Stimulated activated memory B cell treated with anti-CD40 and anti-IgM and Interleukin-4, amounts not matched to agents 10 μg/mL and 1 μg/mL and 100 μg/mL, for 72 hours (primary cell): ENCODE measurements around the gene KDM1B.

Experiments
- ATAC-seq: fragments of 150-1000 bp; cut with Tn5 transposase; 2 replicates; pipeline ENCODE4 v1.10.0; 2021
- H3K27ac Mint-ChIP-seq: one replicate; pipeline ENCODE4 v1.8.0; 2022; ENCODE audit warnings: mild to moderate bottlenecking, mixed read lengths
- H3K27me3 Mint-ChIP-seq: one replicate; pipeline ENCODE4 v1.8.0; 2022; ENCODE audit warnings: mixed read lengths
- H3K36me3 Mint-ChIP-seq: one replicate; pipeline ENCODE4 v1.8.0; 2022; ENCODE audit warnings: mixed read lengths
- H3K4me1 Mint-ChIP-seq: one replicate; pipeline ENCODE4 v1.8.0; 2022; ENCODE audit warnings: mixed read lengths
- H3K4me3 Mint-ChIP-seq: one replicate; pipeline ENCODE4 v1.8.0; 2022; ENCODE audit warnings: mild to moderate bottlenecking, moderate library complexity, mixed read lengths
- H3K9me3 Mint-ChIP-seq: one replicate; pipeline ENCODE4 v1.8.0; 2022; ENCODE audit warnings: mixed read lengths

The KDM1B gene

GRCh38 chr6:18155150-18155863 is at the start of gene KDM1B:
KDM1B (plus strand) TSS chr6:18155422; CDS start chr6:18159896, 4,474 bp downstream.
- peaks cover 11% of the 10 kb centered on the region for H3K36me3 Mint-ChIP-seq
- no peaks in the 10 kb centered on the region for H3K27me3 Mint-ChIP-seq
- H3K4me1 Mint-ChIP-seq: peaks cover 24% of the 10 kb centered on the region
- H3K4me3 Mint-ChIP-seq: peak within 1 kb of the TSS; percentile 99
- H3K27ac Mint-ChIP-seq: peak within 1 kb of the TSS; percentile 89
- H3K9me3 Mint-ChIP-seq: no peaks in the 10 kb centered on the region
- ATAC-seq: peak; percentile 96

GRCh38 chr6:18107061-18107460 is 48.2 kb upstream of the KDM1B start:
- no peaks in the 10 kb centered on the region for H3K4me1 Mint-ChIP-seq
- H3K4me3 Mint-ChIP-seq: no peak overlapping the region
- no peak for ATAC-seq
- no peak overlapping the region for H3K27ac Mint-ChIP-seq
- H3K36me3 Mint-ChIP-seq: peaks cover 16% of the 10 kb centered on the region
- H3K9me3 Mint-ChIP-seq: peaks cover 13% of the 10 kb centered on the region
- H3K27me3 Mint-ChIP-seq: peaks cover 22% of the 10 kb centered on the region

GRCh38 chr6:18110162-18110561 is 45.1 kb upstream of the KDM1B start:
- H3K27ac Mint-ChIP-seq: no peak overlapping the region
- H3K4me1 Mint-ChIP-seq: no peaks in the 10 kb centered on the region
- H3K4me3 Mint-ChIP-seq: no peak overlapping the region
- peaks cover 19% of the 10 kb centered on the region for H3K27me3 Mint-ChIP-seq
- H3K36me3 Mint-ChIP-seq: peaks cover 16% of the 10 kb centered on the region
- peaks cover 15% of the 10 kb centered on the region for H3K9me3 Mint-ChIP-seq
- ATAC-seq: no peak

GRCh38 chr6:18115356-18115755 is 39.9 kb upstream of the KDM1B start:
- H3K27me3 Mint-ChIP-seq: peaks cover 9% of the 10 kb centered on the region
- ATAC-seq: no peak

GRCh38 chr6:18117136-18117535 is 38.1 kb upstream of the KDM1B start:
- no peak overlapping the region for H3K27ac Mint-ChIP-seq
- H3K27me3 Mint-ChIP-seq: peaks cover 9% of the 10 kb centered on the region
- peaks cover 2% of the 10 kb centered on the region for H3K9me3 Mint-ChIP-seq
- no peak for ATAC-seq
- H3K4me3 Mint-ChIP-seq: no peak overlapping the region
- H3K36me3 Mint-ChIP-seq: no peaks in the 10 kb centered on the region
- H3K4me1 Mint-ChIP-seq: peaks cover 8% of the 10 kb centered on the region

More at GRCh38 chr6:18115356-18115755, 39.9 kb upstream of the KDM1B start:
- H3K36me3 Mint-ChIP-seq: no peaks in the 10 kb centered on the region
- H3K27ac Mint-ChIP-seq: no peak overlapping the region
- H3K4me3 Mint-ChIP-seq: no peak overlapping the region
- H3K4me1 Mint-ChIP-seq: peaks cover 8% of the 10 kb centered on the region
- peaks cover 2% of the 10 kb centered on the region for H3K9me3 Mint-ChIP-seq

GRCh38 chr6:18118330-18118729 is 36.9 kb upstream of the KDM1B start:
- Mint-ChIP-seq H3K36me3 (no peaks in the 10 kb centered on the region), H3K27me3 (peaks cover 4% of the 10 kb centered on the region), H3K4me1 (peaks cover 17% of the 10 kb centered on the region), H3K27ac (no peak overlapping the region), H3K9me3 (peaks cover 2% of the 10 kb centered on the region), H3K4me3 (no peak overlapping the region)
- ATAC-seq: no peak

GRCh38 chr6:18119236-18119635 is 36.0 kb upstream of the KDM1B start:
- Mint-ChIP-seq H3K9me3 (peaks cover 2% of the 10 kb centered on the region), H3K4me1 (peaks cover 17% of the 10 kb centered on the region), H3K4me3 (no peak overlapping the region), H3K27ac (no peak overlapping the region), H3K27me3 (no peaks in the 10 kb centered on the region), H3K36me3 (no peaks in the 10 kb centered on the region)
- ATAC-seq: no peak

- H3K9me3 Mint-ChIP-seq: no peaks in the 10 kb centered on the region
- peak overlapping the region; percentile 82 for H3K27ac Mint-ChIP-seq
- H3K36me3 Mint-ChIP-seq: no peaks in the 10 kb centered on the region
- peak overlapping the region; percentile 38 for H3K4me3 Mint-ChIP-seq
- ATAC-seq: no peak
- H3K4me1 Mint-ChIP-seq: peaks cover 9% of the 10 kb centered on the region
- H3K27me3 Mint-ChIP-seq: no peaks in the 10 kb centered on the region
Observed at GRCh38 chr6:18121580-18122127, 33.6 kb upstream of the KDM1B start.

GRCh38 chr6:18122128-18123093 is 32.8 kb upstream of the KDM1B start, which contains the start of gene NHLRC1:
NHLRC1 (minus strand) TSS chr6:18122677; CDS start chr6:18122606, 71 bp downstream.
- Mint-ChIP-seq H3K36me3 (no peaks in the 10 kb centered on the region), H3K9me3 (no peaks in the 10 kb centered on the region), H3K4me1 (peaks cover 9% of the 10 kb centered on the region), H3K27ac (peak within 1 kb of the TSS; percentile 82), H3K4me3 (peak within 1 kb of the TSS; percentile 81), H3K27me3 (no peaks in the 10 kb centered on the region)
- ATAC-seq: peak; percentile 99

- ATAC-seq: no peak
- no peak overlapping the region for H3K4me3 Mint-ChIP-seq
- no peak overlapping the region for H3K27ac Mint-ChIP-seq
Observed at GRCh38 chr6:18126121-18126520, 29.1 kb upstream of the KDM1B start.

GRCh38 chr6:18132346-18132745 is 22.9 kb upstream of the KDM1B start:
- peaks cover 38% of the 10 kb centered on the region for H3K36me3 Mint-ChIP-seq
- H3K9me3 Mint-ChIP-seq: no peaks in the 10 kb centered on the region
- no peak overlapping the region for H3K27ac Mint-ChIP-seq
- H3K4me3 Mint-ChIP-seq: no peak overlapping the region
- no peaks in the 10 kb centered on the region for H3K27me3 Mint-ChIP-seq
- no peaks in the 10 kb centered on the region for H3K4me1 Mint-ChIP-seq
- no peak for ATAC-seq

More at GRCh38 chr6:18126121-18126520, 29.1 kb upstream of the KDM1B start:
- no peaks in the 10 kb centered on the region for H3K27me3 Mint-ChIP-seq
- peaks cover 8% of the 10 kb centered on the region for H3K36me3 Mint-ChIP-seq
- H3K9me3 Mint-ChIP-seq: no peaks in the 10 kb centered on the region
- H3K4me1 Mint-ChIP-seq: peaks cover 9% of the 10 kb centered on the region

GRCh38 chr6:18135171-18135570 is 20.1 kb upstream of the KDM1B start:
- no peaks in the 10 kb centered on the region for H3K4me1 Mint-ChIP-seq
- ATAC-seq: no peak
- peaks cover 42% of the 10 kb centered on the region for H3K36me3 Mint-ChIP-seq
- no peak overlapping the region for H3K27ac Mint-ChIP-seq
- no peaks in the 10 kb centered on the region for H3K27me3 Mint-ChIP-seq
- no peak overlapping the region for H3K4me3 Mint-ChIP-seq
- H3K9me3 Mint-ChIP-seq: no peaks in the 10 kb centered on the region

- ATAC-seq: no peak
- no peaks in the 10 kb centered on the region for H3K9me3 Mint-ChIP-seq
- H3K27ac Mint-ChIP-seq: no peak overlapping the region
- H3K4me1 Mint-ChIP-seq: no peaks in the 10 kb centered on the region
- H3K27me3 Mint-ChIP-seq: no peaks in the 10 kb centered on the region
- no peak overlapping the region for H3K4me3 Mint-ChIP-seq
- peaks cover 50% of the 10 kb centered on the region for H3K36me3 Mint-ChIP-seq
Observed at GRCh38 chr6:18136260-18136659, 19.0 kb upstream of the KDM1B start.

GRCh38 chr6:18138906-18139305 is 16.3 kb upstream of the KDM1B start:
- H3K9me3 Mint-ChIP-seq: no peaks in the 10 kb centered on the region
- no peak overlapping the region for H3K27ac Mint-ChIP-seq
- H3K27me3 Mint-ChIP-seq: no peaks in the 10 kb centered on the region
- peaks cover 53% of the 10 kb centered on the region for H3K36me3 Mint-ChIP-seq
- no peak overlapping the region for H3K4me3 Mint-ChIP-seq
- no peaks in the 10 kb centered on the region for H3K4me1 Mint-ChIP-seq
- no peak for ATAC-seq

GRCh38 chr6:18139935-18140621 is 15.1 kb upstream of the KDM1B start:
- no peak for ATAC-seq
- H3K9me3 Mint-ChIP-seq: no peaks in the 10 kb centered on the region
- no peaks in the 10 kb centered on the region for H3K4me1 Mint-ChIP-seq
- no peak overlapping the region for H3K27ac Mint-ChIP-seq
- no peaks in the 10 kb centered on the region for H3K27me3 Mint-ChIP-seq
- H3K4me3 Mint-ChIP-seq: no peak overlapping the region
- peaks cover 47% of the 10 kb centered on the region for H3K36me3 Mint-ChIP-seq
